HTERT RPE-1 (cell line): ENCODE results near the gene BMP2.

Experiments
- in situ Hi-C: fragments of 300-500 bp; cut with MboI; formaldehyde crosslinking; loops from 4 replicates; pipeline ENCODE4 v1.14.3; 2020; ENCODE audit warnings: low sequenced_read_pairs

The BMP2 gene

GRCh38 chr20:6767126-6767535 is 355 bp upstream of the BMP2 start:
- in situ Hi-C loops, result no loop called here

GRCh38 chr20:6768228-6769140 is 998 bp downstream of the BMP2 start:
- in situ Hi-C loops, result no loop called here

- in situ Hi-C loops, result no loop called here
Measured at GRCh38 chr20:6769903-6770785, 2.7 kb downstream of the BMP2 start.

- in situ Hi-C loops, result no loop called here
Measured at GRCh38 chr20:6770786-6771100, 3.3 kb downstream of the BMP2 start.

- in situ Hi-C loops, result no loop called here
Measured at GRCh38 chr20:6780433-6781190, 13.1 kb downstream of the BMP2 start.

- in situ Hi-C loops, result no loop called here
Measured at GRCh38 chr20:6783752-6784151, 16.3 kb downstream of the BMP2 start.

- in situ Hi-C loops, result no loop called here
Measured at GRCh38 chr20:6784210-6784631, 16.7 kb downstream of the BMP2 start.

- in situ Hi-C loops, result no loop called here
Measured at GRCh38 chr20:6784767-6785166, 17.3 kb downstream of the BMP2 start.

- in situ Hi-C loops, result no loop called here
Measured at GRCh38 chr20:6786548-6786947, 19.1 kb downstream of the BMP2 start.

GRCh38 chr20:6792789-6793188 is 25.3 kb downstream of the BMP2 start:
- in situ Hi-C loops, result no loop called here

GRCh38 chr20:6802227-6802626 is 34.7 kb downstream of the BMP2 start:
- in situ Hi-C loops, result no loop called here

- in situ Hi-C loops, result no loop called here
Measured at GRCh38 chr20:6806275-6806674, 38.8 kb downstream of the BMP2 start.

- in situ Hi-C loops, result no loop called here
Measured at GRCh38 chr20:6811262-6812035, 44.0 kb downstream of the BMP2 start.

- in situ Hi-C loops, result no loop called here
Measured at GRCh38 chr20:6812530-6812929, 45.0 kb downstream of the BMP2 start.

GRCh38 chr20:6814945-6815344 is 47.5 kb downstream of the BMP2 start:
- in situ Hi-C loops, result no loop called here

GRCh38 chr20:6818033-6818808 is 50.7 kb downstream of the BMP2 start:
- in situ Hi-C loops, result no loop called here

GRCh38 chr20:6819599-6819998 is 52.1 kb downstream of the BMP2 start:
- in situ Hi-C loops, result no loop called here

GRCh38 chr20:6824401-6824800 is 56.9 kb downstream of the BMP2 start:
- in situ Hi-C loops, result no loop called here

- in situ Hi-C loops, result no loop called here
Measured at GRCh38 chr20:6827472-6827871, 60.0 kb downstream of the BMP2 start.
